Thoracic aorta (tissue), 2 donors: ENCODE data around the gene SEC16B. TPM values are rescaled to one million over a fixed set of nuclear protein-coding genes. Genes with fewer than 3 reads are reported as not detected.

Experiments
- ATAC-seq: fragments of 150-250 bp; one replicate; pipeline ENCODE4 v1.8.0; 2017; ENCODE audit warnings: low read depth; ENCODE audit not compliant: insufficient number of reproducible peaks, low FRiP score
- DNase-seq: peaks from one replicate; pipeline ENCODE4 v3.0.0-alpha.2; 2020; ENCODE audit warnings: low spot score
- H3K27ac ChIP-seq, 2 donors: fragments of 200-600 bp; sonication (generic); 1 replicate in 1 of 2; 2 replicates in 1 of 2; pipeline ENCODE4 v1.5.1; 2016; ENCODE audit warnings: mild to moderate bottlenecking in 2 of 2, moderate library complexity in 2 of 2
- H3K27me3 ChIP-seq: fragments of 200-600 bp; sonication (generic); replicated peaks from 2 replicates; pipeline ENCODE4 v1.6.0; 2016; ENCODE audit warnings: mild to moderate bottlenecking; ENCODE audit not compliant: insufficient read depth
- H3K36me3 ChIP-seq: fragments of 200-600 bp; sonication (generic); one replicate; pipeline ENCODE4 v1.5.1; 2016
- H3K4me1 ChIP-seq, 2 donors: fragments of 200-600 bp; sonication (generic); 1 replicate in 1 of 2; 2 replicates in 1 of 2; pipeline versions ENCODE4 v1.5.1 to v1.6.0; 2016; ENCODE audit warnings: low read depth in 2 of 2, mild to moderate bottlenecking in 1 of 2; ENCODE audit not compliant: control insufficient read depth in 1 of 2
- H3K4me3 ChIP-seq: fragments of 200-600 bp; sonication (generic); 2 replicates; pipeline ENCODE4 v1.5.1; 2016; ENCODE audit warnings: mild to moderate bottlenecking
- H3K9me3 ChIP-seq: fragments of 200-600 bp; sonication (generic); 2 replicates; pipeline ENCODE4 v1.5.1; 2016
- CTCF ChIP-seq: fragments of 200-600 bp; sonication (generic); IDR thresholded peaks from one replicate; pipeline ENCODE4 v1.5.1; 2019; ENCODE audit warnings: antibody characterized with exemption
- total RNA-seq, 2 donors: library from RNA; depleted of rRNA; stranded (reverse); fragments of >200 nt; gene quantifications; one replicate each; pipeline versions ENCODE4 v1.1.0 to v1.2.3, GENCODE V29; 2016

SEC16B gene
- total RNA-seq, 2 donors from 2014 or later, result 4.2 to 6.8 TPM

- no peak for ATAC-seq
- peaks cover 5 to 14% of the 10 kb centered on the region in 2 donors for H3K4me1 ChIP-seq
- TF ChIP-seq CTCF, result no peak
Measured at GRCh38 chr1:177979272-177979671, 9.4 kb upstream of the SEC16B start.

GRCh38 chr1:177978530-177978929 lies 8.7 kb upstream of the SEC16B start:
- TF ChIP-seq CTCF, result no peak
- Histone ChIP-seq H3K4me1 (peaks cover 4 to 8% of the 10 kb centered on the region in 2 donors), H3K27me3 (no peaks in the 10 kb centered on the region), H3K27ac (no peak overlapping the region), H3K36me3 (no peaks in the 10 kb centered on the region), H3K4me3 (no peak overlapping the region), H3K9me3 (no peaks in the 10 kb centered on the region)
- ATAC-seq (no peak), DNase-seq (no peak)

More at GRCh38 chr1:177979272-177979671, 9.4 kb upstream of the SEC16B start:
- no peak for DNase-seq
- Histone ChIP-seq H3K36me3 (no peaks in the 10 kb centered on the region), H3K4me3 (no peak overlapping the region), H3K27ac (no peak overlapping the region), H3K27me3 (no peaks in the 10 kb centered on the region), H3K9me3 (no peaks in the 10 kb centered on the region)

- Histone ChIP-seq H3K36me3 (no peaks in the 10 kb centered on the region), H3K27me3 (no peaks in the 10 kb centered on the region), H3K4me1 (no peaks in the 10 kb centered on the region), H3K9me3 (no peaks in the 10 kb centered on the region), H3K27ac (no peak overlapping the region), H3K4me3 (no peak overlapping the region)
- ATAC-seq (no peak), DNase-seq (no peak)
- TF ChIP-seq CTCF, result no peak
Measured at GRCh38 chr1:177977141-177977540, 7.3 kb upstream of the SEC16B start.

- Histone ChIP-seq H3K4me1 (no peaks in the 10 kb centered on the region), H3K27ac (no peak overlapping the region), H3K36me3 (no peaks in the 10 kb centered on the region), H3K4me3 (no peak overlapping the region), H3K9me3 (no peaks in the 10 kb centered on the region), H3K27me3 (no peaks in the 10 kb centered on the region)
- DNase-seq, result no peak
- ATAC-seq, result no peak
- TF ChIP-seq CTCF, result no peak
Measured at GRCh38 chr1:177976596-177976995, 6.7 kb upstream of the SEC16B start.

GRCh38 chr1:177975588-177976495 lies 6.0 kb upstream of the SEC16B start:
- Histone ChIP-seq H3K36me3 (no peaks in the 10 kb centered on the region), H3K4me1 (no peaks in the 10 kb centered on the region), H3K9me3 (no peaks in the 10 kb centered on the region), H3K27ac (no peak overlapping the region), H3K4me3 (no peak overlapping the region), H3K27me3 (no peaks in the 10 kb centered on the region)
- no peak for TF ChIP-seq CTCF
- DNase-seq, result no peak
- ATAC-seq, result no peak
